ENCODE data around the gene C2orf74.
"Not testable (repeated sequence)": the region's sequence is repeated elsewhere in the genome, so short reads cannot be mapped to it uniquely, and the experiment has no call there.

The C2orf74 gene

GRCh38 chr2:61161888-61162287 is at the start of gene C2orf74:
Gene C2orf74 (plus strand): TSS chr2:61162188. CDS start chr2:61162515, 327 bp downstream.
- H3K27me3 Mint-ChIP-seq, result no peaks in the 10 kb centered on the region
- H3K27ac Mint-ChIP-seq, result peak within 1 kb of the TSS; percentile 87
- CTCF ChIA-PET, result no interaction called here
- no peak for DNase-seq
- H3K4me3 Mint-ChIP-seq, result no peak within 1 kb of the TSS
- H3K4me1 Mint-ChIP-seq, result peaks cover 17% of the 10 kb centered on the region
- H3K36me3 Mint-ChIP-seq, result peaks cover 46% of the 10 kb centered on the region
- H3K9me3 Mint-ChIP-seq, result peaks cover 11% of the 10 kb centered on the region

GRCh38 chr2:61114147-61114546 is 47.8 kb upstream of the C2orf74 start:
- Mint-ChIP-seq H3K36me3 (peaks cover 26% of the 10 kb centered on the region), H3K4me1 (no peaks in the 10 kb centered on the region)

GRCh38 chr2:61116302-61116701 is 45.7 kb upstream of the C2orf74 start:
- no peak for DNase-seq
- Mint-ChIP-seq H3K36me3 (peaks cover 24% of the 10 kb centered on the region), H3K4me1 (no peaks in the 10 kb centered on the region), H3K9me3 (peaks cover 6% of the 10 kb centered on the region), H3K4me3 (no peak overlapping the region), H3K27ac (no peak overlapping the region), H3K27me3 (no peaks in the 10 kb centered on the region)
- CTCF ChIA-PET, result no interaction called here

More at GRCh38 chr2:61114147-61114546, 47.8 kb upstream of the C2orf74 start:
- H3K27me3 Mint-ChIP-seq, result no peaks in the 10 kb centered on the region
- peaks cover 6% of the 10 kb centered on the region for H3K9me3 Mint-ChIP-seq
- no peak overlapping the region for H3K4me3 Mint-ChIP-seq
- no peak overlapping the region for H3K27ac Mint-ChIP-seq
- CTCF ChIA-PET, result no interaction called here
- DNase-seq, result no peak

GRCh38 chr2:61117534-61117933 is 44.5 kb upstream of the C2orf74 start:
- H3K36me3 Mint-ChIP-seq, result peaks cover 18% of the 10 kb centered on the region
- no peaks in the 10 kb centered on the region for H3K27me3 Mint-ChIP-seq
- no peak for DNase-seq
- no peak overlapping the region for H3K4me3 Mint-ChIP-seq
- CTCF ChIA-PET, result no interaction called here
- no peak overlapping the region for H3K27ac Mint-ChIP-seq
- H3K9me3 Mint-ChIP-seq, result peaks cover 6% of the 10 kb centered on the region
- H3K4me1 Mint-ChIP-seq, result no peaks in the 10 kb centered on the region

- H3K27me3 Mint-ChIP-seq, result no peaks in the 10 kb centered on the region
- no peak overlapping the region for H3K4me3 Mint-ChIP-seq
- H3K9me3 Mint-ChIP-seq, result no peaks in the 10 kb centered on the region
- no peaks in the 10 kb centered on the region for H3K4me1 Mint-ChIP-seq
- no peak for DNase-seq
- CTCF ChIA-PET, result no interaction called here
- H3K36me3 Mint-ChIP-seq, result peaks cover 2% of the 10 kb centered on the region
- H3K27ac Mint-ChIP-seq, result no peak overlapping the region
These were observed 36.8 kb upstream of the C2orf74 start for GRCh38 chr2:61125123-61125710.

- no peaks in the 10 kb centered on the region for H3K4me1 Mint-ChIP-seq
- peaks cover 2% of the 10 kb centered on the region for H3K36me3 Mint-ChIP-seq
- CTCF ChIA-PET, result no interaction called here
- no peaks in the 10 kb centered on the region for H3K9me3 Mint-ChIP-seq
- no peaks in the 10 kb centered on the region for H3K27me3 Mint-ChIP-seq
- no peak overlapping the region for H3K4me3 Mint-ChIP-seq
- no peak for DNase-seq
- no peak overlapping the region for H3K27ac Mint-ChIP-seq
These were observed 36.2 kb upstream of the C2orf74 start for GRCh38 chr2:61125798-61126197.

GRCh38 chr2:61128122-61128521 is 33.9 kb upstream of the C2orf74 start:
- H3K4me3 Mint-ChIP-seq, CTCF ChIA-PET, H3K9me3 Mint-ChIP-seq, DNase-seq, H3K36me3 Mint-ChIP-seq, H3K4me1 Mint-ChIP-seq, H3K27ac Mint-ChIP-seq, H3K27me3 Mint-ChIP-seq: not testable (repeated sequence)

GRCh38 chr2:61134141-61134540 is 27.8 kb upstream of the C2orf74 start:
- H3K36me3 Mint-ChIP-seq, result no peaks in the 10 kb centered on the region

GRCh38 chr2:61135510-61135909 is 26.5 kb upstream of the C2orf74 start:
- H3K4me1 Mint-ChIP-seq, result peaks cover 4% of the 10 kb centered on the region
- DNase-seq, result no peak
- H3K27me3 Mint-ChIP-seq, result peaks cover 6% of the 10 kb centered on the region
- no peak overlapping the region for H3K4me3 Mint-ChIP-seq
- no peak overlapping the region for H3K27ac Mint-ChIP-seq
- H3K9me3 Mint-ChIP-seq, result no peaks in the 10 kb centered on the region
- no peaks in the 10 kb centered on the region for H3K36me3 Mint-ChIP-seq
- CTCF ChIA-PET, result interaction anchor here (0.6 to 1.3 kb wide), 9 partner anchors 9 to 621 kb away, joined by 3 to 5 read pairs (median 3); no protein-coding TSS in a partner anchor

More at GRCh38 chr2:61134141-61134540, 27.8 kb upstream of the C2orf74 start:
- Mint-ChIP-seq H3K4me1 (peaks cover 4% of the 10 kb centered on the region), H3K27me3 (peaks cover 6% of the 10 kb centered on the region), H3K27ac (no peak overlapping the region), H3K9me3 (no peaks in the 10 kb centered on the region), H3K4me3 (no peak overlapping the region)
- no peak for DNase-seq
- CTCF ChIA-PET, result interaction anchor here (0.5 to 0.8 kb wide), 4 partner anchors 38 to 500 kb away, joined by 3 to 4 read pairs (median 3); no protein-coding TSS in a partner anchor

- H3K9me3 Mint-ChIP-seq, result no peaks in the 10 kb centered on the region
- H3K4me3 Mint-ChIP-seq, result no peak overlapping the region
- H3K27ac Mint-ChIP-seq, result no peak overlapping the region
- H3K4me1 Mint-ChIP-seq, result peaks cover 6% of the 10 kb centered on the region
- H3K27me3 Mint-ChIP-seq, result peaks cover 6% of the 10 kb centered on the region
- DNase-seq, result no peak
- H3K36me3 Mint-ChIP-seq, result peaks cover 5% of the 10 kb centered on the region
- CTCF ChIA-PET, result no interaction called here
These were observed 23.1 kb upstream of the C2orf74 start for GRCh38 chr2:61138859-61139258.

- peaks cover 15% of the 10 kb centered on the region for H3K4me1 Mint-ChIP-seq
- no peak overlapping the region for H3K4me3 Mint-ChIP-seq
- no peak overlapping the region for H3K27ac Mint-ChIP-seq
- peaks cover 11% of the 10 kb centered on the region for H3K36me3 Mint-ChIP-seq
- CTCF ChIA-PET, result no interaction called here
- H3K27me3 Mint-ChIP-seq, result peaks cover 11% of the 10 kb centered on the region
- no peaks in the 10 kb centered on the region for H3K9me3 Mint-ChIP-seq
- no peak for DNase-seq
These were observed 20.8 kb upstream of the C2orf74 start for GRCh38 chr2:61141151-61141550.

- Mint-ChIP-seq H3K9me3 (no peaks in the 10 kb centered on the region), H3K27ac (peak overlapping the region; percentile 91), H3K27me3 (peaks cover 4% of the 10 kb centered on the region), H3K36me3 (peaks cover 25% of the 10 kb centered on the region), H3K4me1 (peaks cover 19% of the 10 kb centered on the region), H3K4me3 (peak overlapping the region; percentile 91)
- CTCF ChIA-PET, result interaction anchor here (0.6 to 1.5 kb wide), 2 partner anchors 9 to 520 kb away, joined by 4 to 5 read pairs; no protein-coding TSS in a partner anchor
- DNase-seq, result peak; percentile 95
These were observed 17.2 kb upstream of the C2orf74 start for GRCh38 chr2:61144697-61145268.

- H3K9me3 Mint-ChIP-seq, result no peaks in the 10 kb centered on the region
- peaks cover 30% of the 10 kb centered on the region for H3K36me3 Mint-ChIP-seq
- peaks cover 4% of the 10 kb centered on the region for H3K27me3 Mint-ChIP-seq
- no peak for DNase-seq
- H3K27ac Mint-ChIP-seq, result no peak overlapping the region
- peaks cover 19% of the 10 kb centered on the region for H3K4me1 Mint-ChIP-seq
- CTCF ChIA-PET, result no interaction called here
- H3K4me3 Mint-ChIP-seq, result peak overlapping the region; percentile 63
These were observed 16.0 kb upstream of the C2orf74 start for GRCh38 chr2:61145990-61146389.

- DNase-seq, H3K4me3 Mint-ChIP-seq, H3K9me3 Mint-ChIP-seq, H3K27me3 Mint-ChIP-seq, H3K27ac Mint-ChIP-seq: not testable (repeated sequence)
- peaks cover 34% of the 10 kb centered on the region for H3K36me3 Mint-ChIP-seq
- CTCF ChIA-PET, result interaction anchor here (1.0 kb wide), 1 partner anchor 8 kb away, joined by 4 read pairs; no protein-coding TSS in a partner anchor
- H3K4me1 Mint-ChIP-seq, result peaks cover 17% of the 10 kb centered on the region
These were observed 13.9 kb upstream of the C2orf74 start for GRCh38 chr2:61148091-61148490.

- no peak overlapping the region for H3K27ac Mint-ChIP-seq
- H3K36me3 Mint-ChIP-seq, result peaks cover 33% of the 10 kb centered on the region
- no peak for DNase-seq
- H3K4me3 Mint-ChIP-seq, result no peak overlapping the region
- H3K4me1 Mint-ChIP-seq, result peaks cover 16% of the 10 kb centered on the region
- H3K27me3 Mint-ChIP-seq, result peaks cover 4% of the 10 kb centered on the region
- CTCF ChIA-PET, result no interaction called here
- no peaks in the 10 kb centered on the region for H3K9me3 Mint-ChIP-seq
These were observed 12.9 kb upstream of the C2orf74 start for GRCh38 chr2:61149074-61149473.

Measured in activated naive CD4-positive, alpha-beta T cell treated with anti-CD3 and anti-CD28 coated beads, Interleukin-2, amount 10 ng/mL, durations not matched to agents 7 days and 5 days (primary cell).